B cell (primary cell): ENCODE results near the gene HNRNPU. TPM values are rescaled to one million over a fixed set of nuclear protein-coding genes. Genes with fewer than 3 reads are reported as not detected.

Source experiments
- ATAC-seq: fragments of 200-7000 bp; cut with Tn5 transposase; one replicate; pipeline ENCODE4 v1.10.0; 2021; ENCODE audit warnings: low read depth, mild to moderate bottlenecking, moderate number of reproducible peaks, moderate library complexity
- CTCF ChIA-PET: fragments of 350-600 bp; sonication (Branson Sonifier 250); formaldehyde crosslinking; loops from one replicate; lab custom pipeline; 2021; ENCODE audit warnings: antibody characterized with exemption, inconsistent platforms; lab: Charles Lee
- POLR2A ChIA-PET: fragments of 350-600 bp; sonication (Branson Sonifier 250); formaldehyde crosslinking; loops from one replicate; lab custom pipeline; 2021; ENCODE audit warnings: antibody characterized with exemption; lab: Charles Lee
- DNase-seq: peaks from one replicate; pipeline ENCODE4 v3.0.0; 2013
- H2AFZ ChIP-seq: 2 replicates; pipeline ENCODE4 v1.6.1; 2012; ENCODE audit warnings: mild to moderate bottlenecking, low read depth, low read length; ENCODE audit not compliant: insufficient read depth, poor library complexity, severe bottlenecking
- H3K27ac ChIP-seq, 2 donors: 1 replicate in 1 of 2; 2 replicates in 1 of 2; pipeline ENCODE4 v1.5.1; 2012 to 2013; ENCODE audit warnings: low read length in 2 of 2, mild to moderate bottlenecking in 2 of 2, moderate library complexity in 1 of 2
- H3K27me3 ChIP-seq, 4 experiments: fragments of 200-600 bp in 1 of 4; sonication (generic) in 1 of 4; replicated peaks in 1 of 4; 1 replicate in 2 of 4; 2 replicates in 2 of 4; pipeline versions ENCODE4 v1.6.1 to v1.7.0; 2013 to 2016; ENCODE audit warnings: low read length in 3 of 4, mild to moderate bottlenecking in 2 of 4, mixed read lengths in 1 of 4, moderate library complexity in 1 of 4; ENCODE audit not compliant: insufficient read depth in 4 of 4, control insufficient read depth in 3 of 4; ENCODE audit errors: control extremely low read depth in 1 of 4
- H3K36me3 ChIP-seq, 2 experiments: replicated peaks in 1 of 2; 1 replicate in 1 of 2; 2 replicates in 1 of 2; pipeline versions ENCODE4 v1.6.1 to v1.7.1; 2013; ENCODE audit warnings: low read length in 1 of 2; ENCODE audit not compliant: insufficient read depth in 2 of 2, control insufficient read depth in 1 of 2; ENCODE audit errors: control extremely low read depth in 1 of 2, extremely low read depth in 1 of 2
- H3K4me1 ChIP-seq, 2 donors: fragments of 200-600 bp in 1 of 2; sonication (generic) in 1 of 2; 1 replicate in 1 of 2; 2 replicates in 1 of 2; pipeline versions ENCODE4 v1.5.1 to v1.6.1; 2013 to 2017; ENCODE audit warnings: low read length in 2 of 2; ENCODE audit not compliant: control insufficient read depth in 2 of 2, insufficient read depth in 2 of 2
- H3K4me2 ChIP-seq: replicated peaks from 2 replicates; pipeline ENCODE3; 2012; ENCODE audit warnings: mild to moderate bottlenecking, low read depth, low read length; ENCODE audit not compliant: poor library complexity, severe bottlenecking
- H3K4me3 ChIP-seq, 5 experiments: fragments of 200-600 bp in 1 of 5; sonication (generic) in 1 of 5; 1 replicate in 3 of 5; 2 replicates in 2 of 5; pipeline versions ENCODE4 v1.5.1 to v1.7.0; 2011 to 2016; ENCODE audit warnings: low read length in 4 of 5, mild to moderate bottlenecking in 4 of 5, low read depth in 2 of 5, control low read depth in 1 of 5, moderate library complexity in 1 of 5; ENCODE audit not compliant: insufficient read depth in 1 of 5; ENCODE audit errors: control extremely low read depth in 1 of 5, extremely low read depth in 1 of 5
- H3K79me2 ChIP-seq: fragments of 200-600 bp; sonication (generic); one replicate; pipeline ENCODE4 v1.6.0; 2016; ENCODE audit warnings: low read length; ENCODE audit not compliant: control insufficient read depth, insufficient read depth
- H3K9ac ChIP-seq: fragments of 200-600 bp; sonication (generic); 2 replicates; pipeline ENCODE4 v1.6.1; 2017; ENCODE audit warnings: mild to moderate bottlenecking, low read length, moderate library complexity
- H3K9me3 ChIP-seq, 3 donors: one replicate each; pipeline versions ENCODE4 v1.6.1 to v1.7.1; 2013; ENCODE audit warnings: low read length in 2 of 3; ENCODE audit not compliant: control insufficient read depth in 2 of 3, insufficient read depth in 1 of 3; ENCODE audit errors: control extremely low read depth in 1 of 3
- H4K20me1 ChIP-seq: 2 replicates; pipeline ENCODE4 v1.6.0; 2012; ENCODE audit warnings: mild to moderate bottlenecking, low read length; ENCODE audit not compliant: insufficient read depth, control insufficient read depth, poor library complexity, severe bottlenecking
- H3K27ac Mint-ChIP-seq: one replicate; pipeline ENCODE4 v1.8.0; 2021; ENCODE audit warnings: mixed read lengths
- H3K27me3 Mint-ChIP-seq: one replicate; pipeline ENCODE4 v1.8.0; 2021; ENCODE audit warnings: mixed read lengths
- H3K4me1 Mint-ChIP-seq: one replicate; pipeline ENCODE4 v1.8.0; 2021; ENCODE audit warnings: mixed read lengths
- H3K4me3 Mint-ChIP-seq: one replicate; pipeline ENCODE4 v1.8.0; 2021; ENCODE audit warnings: mixed read lengths
- H3K9me3 Mint-ChIP-seq: one replicate; pipeline ENCODE4 v1.8.0; 2022; ENCODE audit warnings: mixed read lengths; ENCODE audit not compliant: insufficient read depth
- CTCF ChIP-seq: fragments of 200-600 bp; IDR thresholded peaks from one replicate; pipeline ENCODE4 v1.8.0; 2022; ENCODE audit warnings: antibody characterized with exemption, mild to moderate bottlenecking
- EZH2 ChIP-seq: IDR thresholded peaks from 2 replicates; pipeline ENCODE4 v1.6.1; 2012; ENCODE audit warnings: borderline replicate concordance, low read depth, mild to moderate bottlenecking, moderate library complexity, low read length; ENCODE audit not compliant: insufficient read depth, poor library complexity, severe bottlenecking
- WGBS: methylation state at CpG from one replicate; pipeline ENCODE4 v1.1.5; 2013; ENCODE audit warnings: missing lambda C conversion rate; ENCODE audit not compliant: insufficient coverage; 5-methylcytosine and 5-hydroxymethylcytosine counted together
- intact Hi-C: fragments of 100-400 bp; cut with micrococcal nuclease; formaldehyde crosslinking; loops from one replicate; pipeline ENCODE4 v1.10.0; 2022
- polyA plus RNA-seq: library from polyadenylated mRNA; depleted of rRNA; stranded (reverse); fragments of >200 nt; gene quantifications from 2 replicates; pipeline ENCODE4 v1.2.3, GENCODE V29; 2012
- total RNA-seq, 2 donors: library from RNA; stranded (reverse); fragments of 120-200 nt in 1 of 2; gene quantifications; 1 replicate in 1 of 2; 2 replicates in 1 of 2; pipeline versions ENCODE4 v1.2.3 to v1.2.4, GENCODE V29; 2013 to 2022

HNRNPU gene
- total and polyA plus RNA-seq, 2 donors (not counting 1 experiment from before 2014, with no cell fraction given), result 95.2 to 406 TPM

DNA sequence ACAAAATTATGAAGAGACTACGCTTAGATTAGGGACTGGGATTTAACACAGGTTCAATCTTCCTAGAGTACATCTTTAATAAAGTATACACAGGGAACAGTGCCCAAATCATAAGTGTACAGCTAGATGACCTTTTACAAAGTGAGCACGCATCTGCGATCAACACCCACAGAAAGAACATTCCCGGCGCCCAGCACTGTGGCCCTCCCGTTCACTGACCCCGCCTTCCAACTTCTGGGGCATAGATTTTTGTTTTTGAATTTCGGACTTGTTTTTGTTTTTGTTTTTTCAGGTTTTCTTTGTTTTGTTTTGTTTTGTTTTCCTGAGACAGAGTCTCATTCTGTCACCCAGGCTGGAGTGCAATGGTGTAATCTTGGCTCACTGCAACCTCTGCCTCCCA, 59.5 kb downstream of the HNRNPU start:
- no peaks in the 10 kb centered on the region for H3K79me2 ChIP-seq
- H3K9me3 ChIP-seq, result no peaks in the 10 kb centered on the region
- no peak overlapping the region for H2AFZ ChIP-seq
- H3K4me3 ChIP-seq, result no peak overlapping the region
- ATAC-seq (no peak), DNase-seq (no peak)
- no peaks in the 10 kb centered on the region for H3K27me3 Mint-ChIP-seq
- 94% methylated on average over 6 of the region's 8 CpGs for WGBS
- intact Hi-C loops, result no loop called here
- POLR2A ChIA-PET, result no interaction called here
- no peak for TF ChIP-seq CTCF
- H3K27ac ChIP-seq, result no peak overlapping the region
- H3K4me1 Mint-ChIP-seq, result peaks cover 2% of the 10 kb centered on the region
- H3K9me3 Mint-ChIP-seq, result no peaks in the 10 kb centered on the region
- no peaks in the 10 kb centered on the region for H3K36me3 ChIP-seq
- CTCF ChIA-PET, result no interaction called here
- H4K20me1 ChIP-seq, result no peaks in the 10 kb centered on the region
- no peak overlapping the region for H3K4me3 Mint-ChIP-seq
- H3K27ac Mint-ChIP-seq, result no peak overlapping the region
- peaks cover 6 to 8% of the 10 kb centered on the region in 2 donors for H3K4me1 ChIP-seq
- no peaks in the 10 kb centered on the region for H3K27me3 ChIP-seq
- no peak overlapping the region for H3K9ac ChIP-seq
- no peak overlapping the region for H3K4me2 ChIP-seq

DNA sequence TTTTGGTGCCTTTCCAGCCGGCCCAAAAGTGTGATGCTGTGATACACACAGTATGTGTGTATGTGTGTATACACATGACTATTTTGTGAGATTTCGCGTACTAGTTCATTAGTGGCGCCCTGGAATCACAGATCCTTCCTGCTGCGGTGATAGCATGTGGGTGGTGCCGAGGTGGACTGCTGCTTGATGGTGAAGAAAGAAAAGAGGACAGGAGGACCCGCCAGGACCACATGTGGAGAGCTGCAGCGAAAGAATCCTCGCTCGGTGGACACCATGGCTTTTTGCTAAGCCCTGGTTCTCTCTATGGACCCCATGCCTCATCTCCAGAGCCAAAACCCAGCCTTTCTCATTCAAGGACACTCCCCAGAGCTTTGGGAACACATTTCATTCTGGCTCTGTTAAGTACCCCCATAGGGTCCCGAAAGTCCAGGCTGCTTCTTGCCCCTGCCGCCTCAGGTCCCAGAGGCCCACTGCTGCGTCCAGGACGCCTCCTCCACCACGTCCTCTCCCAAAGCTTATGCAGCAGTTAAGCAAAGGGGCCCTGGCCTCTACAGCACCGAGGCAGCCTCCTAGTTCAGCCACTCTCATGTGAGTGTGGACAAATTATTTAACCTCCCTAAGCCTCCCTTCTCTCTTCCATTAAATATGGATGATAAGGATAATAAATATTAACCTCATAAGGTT, 61.6 kb downstream of the HNRNPU start:
- intact Hi-C loops, result no loop called here
- POLR2A ChIA-PET, result interaction anchor here (0.7 to 1.8 kb wide), 2 partner anchors 32 to 219 kb away, joined by 3 to 5 read pairs; no protein-coding TSS in a partner anchor
- peaks cover 6 to 8% of the 10 kb centered on the region in 2 donors for H3K4me1 ChIP-seq

More for the DNA sequence above, 61.6 kb downstream of the HNRNPU start:
- CTCF ChIA-PET, result interaction anchor here (0.5 to 11.2 kb wide), 15 partner anchors 8 to 255 kb away, joined by 3 to 278 read pairs (median 11); partner anchors contain the start of genes COX20 and HNRNPU
- ATAC-seq (no peak), DNase-seq (no peak)
- TF ChIP-seq EZH2 (no peak), CTCF (no peak)
- Histone ChIP-seq H3K9me3 (no peaks in the 10 kb centered on the region), H4K20me1 (no peaks in the 10 kb centered on the region), H3K79me2 (no peaks in the 10 kb centered on the region), H3K4me2 (no peak overlapping the region), H3K36me3 (no peaks in the 10 kb centered on the region), H3K27ac (no peak overlapping the region), H3K4me3 (no peak overlapping the region), H3K27me3 (no peaks in the 10 kb centered on the region), H2AFZ (no peak overlapping the region), H3K9ac (no peak overlapping the region)
- peaks cover 10% of the 10 kb centered on the region for H3K27me3 Mint-ChIP-seq
- no peaks in the 10 kb centered on the region for H3K9me3 Mint-ChIP-seq
- H3K4me3 Mint-ChIP-seq, result no peak overlapping the region
- no peak overlapping the region for H3K27ac Mint-ChIP-seq
- WGBS, result 91% methylated on average over 14 of the region's 16 CpGs
- peaks cover 2% of the 10 kb centered on the region for H3K4me1 Mint-ChIP-seq
